Panc1 (cell line): Measurements from ENCODE around the gene TMEM154. TPM values are rescaled to one million over a fixed set of nuclear protein-coding genes. Genes with fewer than 3 reads are reported as not detected.
A peak's percentile ranks its signal among the peaks of the same experiment; 100 is the strongest.

ENCODE experiments used
- ATAC-seq: fragments of 200-7000 bp; cut with Tn5 transposase; 2 replicates; pipeline ENCODE4 v1.9.1; 2020; ENCODE audit warnings: mild to moderate bottlenecking, moderate library complexity
- BruUV-seq: library from RNA; stranded (reverse); fragments of 400-500 nt; replicated peaks from 2 replicates; lab custom pipeline; 2021; lab: Mats Ljungman, UMichigan
- CTCF ChIA-PET: fragments of 300-600 bp; sonication (Branson Sonifier 250); formaldehyde crosslinking; loops from one replicate; lab custom pipeline; 2022; ENCODE audit warnings: antibody characterized with exemption; lab: Charles Lee
- POLR2A ChIA-PET: fragments of 300-600 bp; sonication (Branson Sonifier 250); formaldehyde crosslinking; loops from one replicate; lab custom pipeline; 2022; ENCODE audit warnings: antibody characterized with exemption; lab: Charles Lee
- DNase-seq: peaks from one replicate; pipeline ENCODE4 v3.0.0-alpha.2; 2010; ENCODE audit warnings: low read depth, low spot score
- H3K27ac ChIP-seq: 2 replicates; pipeline ENCODE4 v1.5.1; 2011; ENCODE audit warnings: mild to moderate bottlenecking, low read length, inconsistent platforms
- H3K27me3 ChIP-seq: fragments of 200-500 bp; sonication (Bioruptor generic); 2 replicates; pipeline ENCODE4 v1.6.0; 2014; ENCODE audit warnings: low read length, inconsistent platforms; ENCODE audit not compliant: control insufficient read depth, insufficient read depth
- H3K36me3 ChIP-seq: fragments of 200-500 bp; sonication (Bioruptor generic); 2 replicates; pipeline ENCODE4 v1.5.1; 2014; ENCODE audit warnings: inconsistent platforms, mild to moderate bottlenecking, low read length, moderate library complexity; ENCODE audit not compliant: control insufficient read depth, insufficient read depth
- H3K4me1 ChIP-seq: 2 replicates; pipeline ENCODE4 v1.5.1; 2011; ENCODE audit warnings: inconsistent platforms, mild to moderate bottlenecking, low read length, moderate library complexity; ENCODE audit not compliant: control insufficient read depth, insufficient read depth
- H3K4me3 ChIP-seq, 2 experiments: 2 replicates each; pipeline ENCODE4 v1.5.1; 2011 to 2012; ENCODE audit warnings: low read depth in 2 of 2, low read length in 2 of 2, mild to moderate bottlenecking in 2 of 2, inconsistent platforms in 1 of 2, moderate library complexity in 1 of 2
- H3K9me3 ChIP-seq: fragments of 200-500 bp; sonication (Bioruptor generic); 2 replicates; pipeline ENCODE4 v1.5.1; 2014; ENCODE audit warnings: low read depth, mild to moderate bottlenecking, inconsistent platforms, low read length, moderate library complexity; ENCODE audit not compliant: control insufficient read depth, insufficient read depth
- POLR2AphosphoS5 ChIP-seq: IDR thresholded peaks from 2 replicates; pipeline ENCODE4 v1.6.1; 2012; ENCODE audit warnings: mild to moderate bottlenecking, low read depth, low read length, moderate library complexity
- SIN3A ChIP-seq: IDR thresholded peaks from 2 replicates; pipeline ENCODE4 v1.6.1; 2012; ENCODE audit warnings: low read depth, mild to moderate bottlenecking, low read length, moderate library complexity, borderline replicate concordance; ENCODE audit not compliant: insufficient read depth
- TCF7L2 ChIP-seq: IDR thresholded peaks from 2 replicates; pipeline ENCODE4 v1.6.1; 2011; ENCODE audit warnings: mild to moderate bottlenecking, low read depth, low read length, inconsistent platforms
- in situ Hi-C: cut with HindIII; loops from 2 replicates; pipeline ENCODE4 v1.10.0; 2016; ENCODE audit warnings: low sequenced_read_pairs, low pct_unique_long_range_greater_than_20kb
- intact Hi-C: fragments of 100-400 bp; cut with micrococcal nuclease; formaldehyde crosslinking; loops from one replicate; pipeline ENCODE4 v1.10.0; 2022; ENCODE audit not compliant: unreplicated experiment
- total RNA-seq: library from RNA; stranded (reverse); gene quantifications from one replicate; pipeline ENCODE4 v1.2.1, GENCODE V29; 2021; ENCODE audit not compliant: unreplicated experiment
- TF ChIP-seq, protein P1 (sequence below), 2 experiments: IDR thresholded peaks; 2 replicates each; pipeline ENCODE4 v1.6.1; 2011 to 2012; ENCODE audit warnings: low read depth in 2 of 2, control low read depth in 1 of 2, low read length in 1 of 2, mild to moderate bottlenecking in 1 of 2, moderate library complexity in 1 of 2; ENCODE audit not compliant: insufficient read depth in 1 of 2
- TF ChIP-seq, protein P2 (sequence below): fragments of 450-650 bp; IDR thresholded peaks from 2 replicates; pipeline ENCODE4 v1.5.1; 2017; ENCODE audit warnings: mild to moderate bottlenecking

Gene TMEM154
- total RNA-seq, 1 experiment from 2014 or later, result 0.15 TPM

DNA sequence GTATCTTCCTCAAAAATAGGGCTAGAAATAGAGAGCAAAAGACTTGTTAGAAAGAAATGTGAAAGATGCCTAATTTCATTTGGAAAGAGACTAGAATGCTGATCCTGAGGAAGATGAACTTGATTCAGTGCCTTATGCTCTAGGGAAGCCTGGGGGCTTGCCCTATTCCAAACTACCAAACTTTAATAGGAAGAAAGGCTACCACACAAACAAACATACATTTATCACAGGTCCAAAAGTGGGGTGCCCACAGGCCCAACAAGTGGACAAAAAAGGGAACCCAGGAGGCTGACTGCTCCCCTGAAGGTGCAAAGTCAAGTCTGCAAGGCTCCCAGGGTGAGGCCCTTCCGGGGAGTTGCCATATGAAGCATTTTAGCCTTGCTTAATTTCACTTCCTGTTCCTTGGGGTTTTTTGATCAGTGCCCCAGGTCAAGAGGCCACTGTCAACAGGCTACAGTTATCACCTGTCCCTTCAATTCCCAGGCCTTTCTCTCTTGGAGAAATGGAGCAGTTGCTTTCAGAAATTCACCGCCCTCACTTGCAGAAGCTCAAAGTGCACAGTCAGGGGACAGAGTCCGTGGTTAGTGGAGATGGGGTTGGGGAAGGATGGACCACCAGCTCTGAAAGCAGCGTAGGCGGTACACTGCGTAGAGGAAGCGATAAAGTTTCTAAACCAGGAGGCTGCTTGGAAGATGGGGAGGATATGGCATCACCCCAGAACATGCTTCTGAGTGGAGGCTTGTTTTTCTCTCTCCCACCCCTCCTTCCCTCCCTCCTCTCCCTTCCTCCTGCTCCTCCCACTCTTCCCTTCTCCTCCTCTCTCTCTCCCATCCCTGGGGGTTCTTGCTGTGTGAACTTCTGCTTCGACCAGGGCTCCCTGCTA lies 36.4 kb downstream of the TMEM154 start:
- DNase-seq, result no peak
- no peak for ATAC-seq
- ChIA-PET POLR2A (interaction anchor here (0.5 kb wide), 1 partner anchor 15 kb away, joined by 3 read pairs; no protein-coding TSS in a partner anchor), CTCF (no interaction called here)
- Histone ChIP-seq H3K4me3 (no peak overlapping the region), H3K4me1 (no peaks in the 10 kb centered on the region; the same call in 1 of the 2 replicates), H3K27me3 (no peaks in the 10 kb centered on the region), H3K27ac (no peak overlapping the region), H3K9me3 (no peaks in the 10 kb centered on the region), H3K36me3 (no peaks in the 10 kb centered on the region; the same call in 1 of the 2 replicates)
- intact Hi-C loops, result no loop called here
- in situ Hi-C loops, result no loop called here
- BruUV-seq, result no TSS peak
- TF ChIP-seq SIN3A (no peak), TCF7L2 (no peak), POLR2AphosphoS5 (no peak)
- TF ChIP-seq, protein P1, sequence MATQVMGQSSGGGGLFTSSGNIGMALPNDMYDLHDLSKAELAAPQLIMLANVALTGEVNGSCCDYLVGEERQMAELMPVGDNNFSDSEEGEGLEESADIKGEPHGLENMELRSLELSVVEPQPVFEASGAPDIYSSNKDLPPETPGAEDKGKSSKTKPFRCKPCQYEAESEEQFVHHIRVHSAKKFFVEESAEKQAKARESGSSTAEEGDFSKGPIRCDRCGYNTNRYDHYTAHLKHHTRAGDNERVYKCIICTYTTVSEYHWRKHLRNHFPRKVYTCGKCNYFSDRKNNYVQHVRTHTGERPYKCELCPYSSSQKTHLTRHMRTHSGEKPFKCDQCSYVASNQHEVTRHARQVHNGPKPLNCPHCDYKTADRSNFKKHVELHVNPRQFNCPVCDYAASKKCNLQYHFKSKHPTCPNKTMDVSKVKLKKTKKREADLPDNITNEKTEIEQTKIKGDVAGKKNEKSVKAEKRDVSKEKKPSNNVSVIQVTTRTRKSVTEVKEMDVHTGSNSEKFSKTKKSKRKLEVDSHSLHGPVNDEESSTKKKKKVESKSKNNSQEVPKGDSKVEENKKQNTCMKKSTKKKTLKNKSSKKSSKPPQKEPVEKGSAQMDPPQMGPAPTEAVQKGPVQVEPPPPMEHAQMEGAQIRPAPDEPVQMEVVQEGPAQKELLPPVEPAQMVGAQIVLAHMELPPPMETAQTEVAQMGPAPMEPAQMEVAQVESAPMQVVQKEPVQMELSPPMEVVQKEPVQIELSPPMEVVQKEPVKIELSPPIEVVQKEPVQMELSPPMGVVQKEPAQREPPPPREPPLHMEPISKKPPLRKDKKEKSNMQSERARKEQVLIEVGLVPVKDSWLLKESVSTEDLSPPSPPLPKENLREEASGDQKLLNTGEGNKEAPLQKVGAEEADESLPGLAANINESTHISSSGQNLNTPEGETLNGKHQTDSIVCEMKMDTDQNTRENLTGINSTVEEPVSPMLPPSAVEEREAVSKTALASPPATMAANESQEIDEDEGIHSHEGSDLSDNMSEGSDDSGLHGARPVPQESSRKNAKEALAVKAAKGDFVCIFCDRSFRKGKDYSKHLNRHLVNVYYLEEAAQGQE (IDR thresholded peaks at IDR 0.05; ENCODE audit: insufficient read depth in 1 of 2, low read depth in 2 of 2, low read length in 1 of 2), result no peak
- TF ChIP-seq, protein P2, sequence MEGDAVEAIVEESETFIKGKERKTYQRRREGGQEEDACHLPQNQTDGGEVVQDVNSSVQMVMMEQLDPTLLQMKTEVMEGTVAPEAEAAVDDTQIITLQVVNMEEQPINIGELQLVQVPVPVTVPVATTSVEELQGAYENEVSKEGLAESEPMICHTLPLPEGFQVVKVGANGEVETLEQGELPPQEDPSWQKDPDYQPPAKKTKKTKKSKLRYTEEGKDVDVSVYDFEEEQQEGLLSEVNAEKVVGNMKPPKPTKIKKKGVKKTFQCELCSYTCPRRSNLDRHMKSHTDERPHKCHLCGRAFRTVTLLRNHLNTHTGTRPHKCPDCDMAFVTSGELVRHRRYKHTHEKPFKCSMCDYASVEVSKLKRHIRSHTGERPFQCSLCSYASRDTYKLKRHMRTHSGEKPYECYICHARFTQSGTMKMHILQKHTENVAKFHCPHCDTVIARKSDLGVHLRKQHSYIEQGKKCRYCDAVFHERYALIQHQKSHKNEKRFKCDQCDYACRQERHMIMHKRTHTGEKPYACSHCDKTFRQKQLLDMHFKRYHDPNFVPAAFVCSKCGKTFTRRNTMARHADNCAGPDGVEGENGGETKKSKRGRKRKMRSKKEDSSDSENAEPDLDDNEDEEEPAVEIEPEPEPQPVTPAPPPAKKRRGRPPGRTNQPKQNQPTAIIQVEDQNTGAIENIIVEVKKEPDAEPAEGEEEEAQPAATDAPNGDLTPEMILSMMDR, result no peak

DNA sequence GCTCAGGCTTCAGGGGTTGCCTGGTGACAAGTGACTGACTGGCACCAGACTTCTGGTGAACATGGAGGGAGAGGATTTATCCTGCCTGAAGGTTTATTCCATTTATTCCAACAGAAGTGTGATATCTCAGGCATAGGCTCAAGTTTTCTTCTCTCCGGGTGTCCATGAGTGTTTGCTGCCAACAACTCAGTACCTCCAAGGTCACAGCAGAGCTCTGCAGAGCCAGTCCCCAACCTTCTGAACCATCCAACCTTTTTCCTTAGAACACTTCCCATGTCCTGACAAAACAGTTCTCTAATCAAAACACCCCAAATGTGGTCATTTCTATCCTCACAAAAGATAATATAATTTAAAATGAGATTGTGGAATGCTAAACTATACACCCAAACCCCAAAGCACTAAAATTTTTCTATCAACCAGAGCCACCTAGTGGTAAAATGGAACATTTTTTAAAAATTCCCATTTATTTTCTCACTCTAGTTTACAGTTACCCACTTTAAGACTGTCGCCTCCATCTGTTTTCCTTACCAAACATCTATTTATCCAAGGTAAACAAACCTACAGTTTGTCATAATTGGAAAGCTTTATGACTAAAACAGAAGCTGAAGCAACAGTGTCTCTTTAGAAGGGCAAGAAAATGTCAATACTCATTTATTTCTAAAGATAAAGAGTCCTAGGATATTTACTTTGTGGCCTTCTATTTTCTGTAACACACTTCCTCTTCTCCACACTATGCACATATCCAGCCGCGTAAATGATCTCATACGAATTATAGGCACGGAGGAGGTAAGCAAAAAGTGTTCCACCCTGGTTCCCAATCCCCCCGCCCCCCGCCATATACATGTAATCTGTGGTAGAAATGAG lies 39.5 kb downstream of the TMEM154 start:
- no peak for TF ChIP-seq POLR2AphosphoS5
- TF ChIP-seq TCF7L2, result no peak
- TF ChIP-seq, protein P2, result peak; percentile 57
- H3K27me3 ChIP-seq, result no peaks in the 10 kb centered on the region
- no peaks in the 10 kb centered on the region for H3K9me3 ChIP-seq
- peak; percentile 7 for DNase-seq
- no peaks in the 10 kb centered on the region; the same call in 1 of the 2 replicates for H3K4me1 ChIP-seq
- H3K36me3 ChIP-seq, result no peaks in the 10 kb centered on the region; the same call in 1 of the 2 replicates
- no TSS peak for BruUV-seq
- CTCF ChIA-PET, result interaction anchor here (0.9 to 1.4 kb wide), 2 partner anchors 50 to 139 kb away, joined by 4 to 5 read pairs; no protein-coding TSS in a partner anchor
- in situ Hi-C loops, result no loop called here
- POLR2A ChIA-PET, result no interaction called here
- no peak overlapping the region for H3K27ac ChIP-seq
- intact Hi-C loops, result loop anchor here (2.0 kb wide), 1 partner anchor 139 kb away; no protein-coding TSS in a partner anchor
- H3K4me3 ChIP-seq, result no peak overlapping the region
- ATAC-seq, result peak; percentile 45; the same call in 1 of the 2 replicates
